Stimulated activated CD4-positive, alpha-beta T cell treated with anti-CD3 and anti-CD28 coated beads, Interleukin-12 subunit alpha, Interleukin-12 subunit beta, amount 100 ng/mL, for 24 hours (primary cell): Measurements from ENCODE around the gene CCDC127.

ENCODE experiments used
- DNase-seq, 2 experiments: peaks; one replicate each; pipeline ENCODE4 v3.0.0-alpha.2; 2020; ENCODE audit warnings: low read depth in 2 of 2

Gene CCDC127

DNA sequence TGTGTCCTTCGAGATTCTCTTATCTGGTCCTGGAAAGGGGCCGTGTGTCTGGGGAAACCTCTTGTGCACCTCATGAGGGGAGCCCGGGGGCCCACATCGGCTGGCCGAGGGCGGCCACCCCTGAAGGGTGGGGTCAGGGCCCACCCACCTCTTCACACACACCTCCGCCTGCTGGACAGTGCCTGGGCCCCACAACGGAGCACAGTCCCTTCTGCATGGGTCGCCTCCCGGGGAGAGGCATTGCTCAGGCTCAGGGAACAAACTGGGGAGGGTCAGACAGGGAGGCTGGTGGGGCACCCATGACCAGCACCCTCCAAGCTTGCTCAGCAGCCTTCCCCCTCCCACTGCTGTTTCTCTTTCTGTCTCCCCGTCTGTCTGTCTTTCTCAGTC, 28.0 kb downstream of the CCDC127 start:
- DNase-seq: no peak

DNA sequence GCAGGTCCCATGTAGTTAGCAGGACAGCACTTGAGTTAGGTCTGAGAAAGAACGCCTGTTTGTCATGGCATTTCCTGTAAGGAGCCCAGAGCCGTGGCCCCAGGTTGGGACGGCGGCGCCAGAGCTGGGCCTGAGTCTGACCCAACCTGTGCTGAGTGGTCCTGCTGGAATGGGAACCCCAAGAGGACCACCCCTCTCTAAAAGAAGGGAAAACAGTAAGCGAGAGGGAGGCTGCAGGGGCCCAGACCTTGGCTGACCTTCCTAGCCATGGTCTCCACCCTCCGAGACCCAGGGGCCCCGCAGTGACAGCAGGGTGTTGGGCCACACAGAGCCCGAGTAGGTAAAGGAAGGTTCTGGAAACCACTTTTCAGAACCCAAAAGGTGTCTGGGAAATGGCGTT, 28.5 kb downstream of the CCDC127 start:
- DNase-seq: no peak

DNA sequence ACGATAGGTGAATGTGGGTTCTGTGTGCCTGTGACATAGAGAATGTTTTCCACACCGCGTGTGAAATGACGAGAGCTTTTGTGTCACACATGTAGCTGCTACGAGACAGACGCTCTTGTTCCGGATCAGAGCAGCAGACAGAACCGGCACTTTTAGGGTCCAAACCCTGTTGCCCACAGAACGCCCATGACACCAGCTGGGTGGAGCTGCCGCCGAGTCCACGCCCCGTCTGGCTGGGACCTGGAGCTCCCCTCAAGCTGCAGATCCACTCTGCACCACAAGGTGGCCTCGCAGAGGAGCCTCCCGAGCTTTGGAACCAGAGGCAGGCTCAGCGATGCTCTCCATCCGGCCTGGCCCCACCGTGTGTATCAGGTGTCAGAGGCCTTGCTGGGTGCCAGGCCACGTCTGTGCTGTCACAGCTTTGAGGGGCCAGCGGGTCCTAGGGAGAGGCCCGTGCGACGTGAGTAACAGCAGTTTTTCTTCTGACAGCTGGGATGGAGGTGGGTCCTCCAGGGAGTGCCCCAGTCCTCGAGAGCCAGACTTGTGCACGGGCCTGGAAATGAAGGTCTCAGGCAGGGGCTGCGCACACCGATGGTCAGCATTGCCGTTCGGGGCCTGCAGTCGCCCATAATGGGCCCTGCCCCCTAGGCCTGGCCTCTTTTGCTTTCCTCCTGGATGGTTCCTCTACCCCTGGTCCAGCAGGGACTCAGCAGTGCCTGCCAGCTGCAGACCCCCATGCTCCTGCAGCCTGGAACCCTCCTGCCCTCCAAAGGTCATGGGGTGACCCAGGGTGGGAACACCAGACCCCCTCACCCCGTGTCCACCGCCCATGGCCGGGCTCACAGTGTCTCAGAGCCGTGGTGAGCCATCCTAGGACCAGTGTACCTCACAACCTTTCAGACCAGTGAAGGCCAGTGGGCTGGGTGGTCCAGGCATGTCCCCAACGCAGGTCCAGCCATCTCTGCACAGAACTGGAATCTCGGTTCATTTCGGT, 29.2 kb downstream of the CCDC127 start:
- DNase-seq: peak; percentile 76 to 88

- no peak for DNase-seq
Observed at GRCh38 chr5:187617-188451, 30.1 kb downstream of the CCDC127 start.

GRCh38 chr5:187042-187431, 30.9 kb downstream of the CCDC127 start:
- no peak for DNase-seq

GRCh38 chr5:186091-187041, 31.6 kb downstream of the CCDC127 start:
- DNase-seq: no peak

- no peak for DNase-seq
Observed at GRCh38 chr5:185095-186070, 32.6 kb downstream of the CCDC127 start.

- no peak for DNase-seq
Observed at GRCh38 chr5:184471-184870, 33.5 kb downstream of the CCDC127 start.

GRCh38 chr5:182126-182525, 35.8 kb downstream of the CCDC127 start:
- DNase-seq: no peak

DNA sequence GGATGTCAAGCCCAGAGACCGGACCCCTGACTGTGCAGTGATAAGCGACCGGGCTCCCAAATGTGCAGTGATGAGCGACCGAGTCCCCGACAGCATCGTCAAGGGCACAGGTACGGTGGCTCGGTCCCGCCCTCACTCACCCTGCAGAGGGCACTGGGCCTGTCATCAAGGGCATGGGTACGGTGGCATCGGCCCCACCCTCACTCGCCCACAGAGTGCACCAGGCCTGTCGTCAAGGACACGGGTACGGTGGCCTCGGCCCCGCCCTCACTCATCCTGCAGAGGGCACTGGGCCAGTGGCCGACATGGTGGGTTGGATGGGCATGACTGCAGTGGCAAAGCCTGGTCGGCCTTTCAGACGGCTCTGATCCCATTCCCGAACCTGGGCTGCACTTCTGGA, 36.4 kb downstream of the CCDC127 start:
- no peak for DNase-seq

DNA sequence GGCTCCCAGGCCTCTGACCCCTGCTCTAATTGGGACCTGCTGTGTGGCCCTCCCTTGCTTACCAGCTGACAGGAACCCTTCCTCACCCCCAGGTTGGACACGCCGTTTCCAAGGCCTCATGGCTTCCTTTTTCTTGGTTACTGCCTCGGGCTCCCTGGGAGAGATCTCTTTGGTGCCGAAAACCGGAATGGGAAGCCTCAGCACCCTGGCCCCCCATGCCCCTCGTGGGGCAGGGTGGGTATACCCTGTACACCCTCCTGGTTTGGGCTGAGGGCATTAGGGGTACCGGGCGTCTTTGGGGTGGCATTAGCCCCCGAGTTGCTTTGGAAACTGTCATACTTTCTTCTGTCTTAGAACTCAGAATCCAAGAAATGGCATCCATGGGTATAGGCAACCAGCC, 36.8 kb downstream of the CCDC127 start:
- no peak for DNase-seq

- DNase-seq: no peak
Observed at GRCh38 chr5:180286-180918, 37.6 kb downstream of the CCDC127 start.

- no peak for DNase-seq
Observed at GRCh38 chr5:179401-179800, 38.6 kb downstream of the CCDC127 start.

DNA sequence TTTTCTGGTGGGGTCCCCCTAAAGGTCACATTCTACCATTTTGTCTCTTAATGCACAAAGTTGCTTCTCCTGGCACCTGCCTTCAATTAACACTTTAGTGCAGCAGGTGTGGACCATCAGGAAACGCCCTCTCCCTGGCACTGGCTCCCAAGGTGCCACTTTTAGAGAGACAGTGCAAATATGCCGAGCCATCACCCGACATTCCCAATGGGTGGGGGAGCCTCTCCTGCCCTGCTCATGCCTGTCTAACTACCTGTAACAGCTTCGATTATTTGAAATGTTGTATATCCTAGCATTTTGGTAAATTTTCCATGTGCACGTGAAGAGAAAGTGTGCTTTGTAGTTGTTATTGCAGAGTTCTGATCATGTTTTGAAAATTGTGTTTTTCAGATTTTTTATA, 39.8 kb downstream of the CCDC127 start:
- no peak for DNase-seq

DNA sequence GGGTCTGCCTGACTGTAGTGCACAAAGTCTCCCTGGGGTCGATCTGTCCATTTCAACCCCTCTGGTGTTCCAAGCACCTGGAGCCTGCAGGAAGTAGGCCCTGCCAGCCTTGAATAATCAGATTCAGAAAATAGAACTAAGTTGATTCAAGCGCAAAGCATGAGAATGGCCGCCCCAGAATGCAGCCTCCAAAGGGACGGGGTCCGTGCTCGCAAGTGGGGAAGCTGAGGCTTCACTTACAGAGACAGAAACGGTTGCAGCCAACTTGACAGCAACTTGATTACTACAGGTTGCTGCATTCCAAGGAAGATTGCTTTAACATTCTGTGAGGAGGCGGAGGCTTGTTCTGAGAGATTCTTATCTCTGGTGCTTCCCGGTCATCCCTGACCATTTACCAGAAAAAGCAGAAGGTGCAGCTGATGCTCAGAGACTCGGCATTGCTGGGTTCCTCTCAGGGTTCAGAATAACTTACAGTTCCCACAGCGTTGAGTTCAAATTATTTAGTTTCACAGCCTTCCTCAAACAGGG, 41.6 kb downstream of the CCDC127 start:
- no peak for DNase-seq

GRCh38 chr5:174876-175465, 43.0 kb downstream of the CCDC127 start:
- no peak for DNase-seq

- no peak for DNase-seq
Observed at GRCh38 chr5:174291-174600, 43.7 kb downstream of the CCDC127 start.

DNA sequence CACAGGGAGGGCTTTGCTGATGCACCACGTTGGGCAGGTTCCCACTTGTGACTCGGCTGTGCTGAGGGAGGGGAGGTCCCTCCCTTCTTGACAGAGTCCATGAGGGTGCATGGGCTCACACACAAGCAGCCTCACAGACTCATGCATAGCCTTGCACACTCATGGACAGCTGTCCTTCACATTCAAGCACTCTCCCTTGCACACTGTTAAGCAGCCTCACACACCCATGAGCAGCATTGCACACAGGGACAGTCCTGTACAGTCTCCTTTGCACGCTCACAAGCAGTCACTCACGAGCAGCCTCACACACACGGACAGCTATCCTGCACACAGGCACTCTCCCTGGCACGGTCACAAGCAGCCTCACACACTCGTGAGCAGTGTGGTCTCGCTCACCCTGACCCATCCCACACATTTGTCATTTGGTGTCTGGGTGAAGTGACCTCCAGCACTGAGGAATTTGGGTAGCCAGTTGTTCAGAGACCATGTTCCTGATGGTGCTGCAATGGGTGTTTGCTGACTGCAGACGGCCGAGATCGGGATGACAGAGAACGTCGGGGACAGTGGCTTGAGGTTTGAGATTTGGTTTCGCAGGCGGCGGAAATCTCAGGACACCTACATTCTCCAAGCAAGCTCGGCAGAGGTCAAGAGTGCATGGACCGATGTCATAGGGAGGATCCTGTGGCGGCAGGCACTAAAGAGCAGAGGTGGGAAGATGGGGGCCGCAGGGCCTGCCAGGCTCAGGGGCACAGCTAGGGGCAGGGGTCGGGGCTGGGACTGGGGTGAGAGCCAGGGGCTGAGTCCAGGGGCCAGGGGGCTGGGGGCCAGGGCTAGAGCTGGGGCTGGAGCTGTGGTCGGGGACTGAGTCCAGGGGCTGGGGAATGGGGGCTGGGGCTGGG, 44.3 kb downstream of the CCDC127 start:
- DNase-seq: no peak
